H1 (cell line): ENCODE data around the gene MMD. TPM values are rescaled to one million over a fixed set of nuclear protein-coding genes. Genes with fewer than 3 reads are reported as not detected.

Source experiments
- CTCF ChIA-PET: fragments of 300-600 bp; sonication (Branson Sonifier 250); formaldehyde crosslinking; loops from one replicate; lab custom pipeline; 2021; ENCODE audit not compliant: partially characterized antibody; lab: Charles Lee
- POLR2A ChIA-PET: fragments of 300-600 bp; sonication (Branson Sonifier 250); formaldehyde crosslinking; loops from one replicate; lab custom pipeline; 2021; ENCODE audit warnings: inconsistent platforms; ENCODE audit not compliant: partially characterized antibody; lab: Charles Lee
- DNase-seq, 2 experiments: peaks; one replicate each; pipeline versions ENCODE4 v3.0.0 to v3.0.0-alpha.2; 2010 to 2022; ENCODE audit warnings: low spot score in 2 of 2, low read depth in 1 of 2, mixed read lengths in 1 of 2
- FAIRE-seq: peaks from 2 replicates; lab custom pipeline; 2011; peaks lifted over from hg19 to GRCh38; lab: Jason Lieb, UNC
- H2AFZ ChIP-seq: 2 replicates; pipeline ENCODE4 v1.8.1; 2012; ENCODE audit warnings: low read length, inconsistent platforms
- H2AK5ac ChIP-seq: 2 replicates; pipeline ENCODE4 v1.6.1; 2013; ENCODE audit warnings: low read depth, low read length
- H2BK120ac ChIP-seq: replicated peaks from 2 replicates; pipeline ENCODE3; 2013; ENCODE audit warnings: low read depth, low read length, inconsistent platforms
- H2BK12ac ChIP-seq: 2 replicates; pipeline ENCODE4 v1.6.1; 2013; ENCODE audit warnings: low read depth, low read length
- H2BK15ac ChIP-seq: 2 replicates; pipeline ENCODE4 v1.6.1; 2013; ENCODE audit warnings: low read length
- H2BK20ac ChIP-seq: 2 replicates; pipeline ENCODE4 v1.6.1; 2013; ENCODE audit warnings: low read length
- H2BK5ac ChIP-seq: 2 replicates; pipeline ENCODE4 v1.6.1; 2013; ENCODE audit warnings: low read depth, low read length
- H3K14ac ChIP-seq: 2 replicates; pipeline ENCODE4 v1.6.1; 2013; ENCODE audit warnings: inconsistent platforms; ENCODE audit not compliant: insufficient read length
- H3K18ac ChIP-seq: 2 replicates; pipeline ENCODE4 v1.6.1; 2013; ENCODE audit warnings: low read length; ENCODE audit errors: extremely low read depth
- H3K23ac ChIP-seq: 2 replicates; pipeline ENCODE4 v1.6.1; 2013; ENCODE audit warnings: inconsistent platforms; ENCODE audit not compliant: insufficient read length
- H3K23me2 ChIP-seq: 2 replicates; pipeline ENCODE4 v1.6.1; 2013; ENCODE audit warnings: low read depth, low read length
- H3K27ac ChIP-seq: 2 replicates; pipeline ENCODE4 v1.6.1; 2011; ENCODE audit warnings: low read depth, low read length, inconsistent platforms
- H3K27me3 ChIP-seq, 4 experiments: replicated peaks in 1 of 4; 1 replicate in 1 of 4; 2 replicates in 3 of 4; pipeline versions ENCODE4 v1.6.1 to v1.8.1; 2011 to 2013; ENCODE audit warnings: low read length in 3 of 4, mild to moderate bottlenecking in 3 of 4, inconsistent platforms in 2 of 4, mixed read lengths in 2 of 4, moderate library complexity in 1 of 4; ENCODE audit not compliant: control insufficient read depth in 3 of 4, insufficient read depth in 3 of 4; ENCODE audit errors: extremely low read depth in 1 of 4
- H3K36me3 ChIP-seq, 4 experiments: 2 replicates each; pipeline versions ENCODE4 v1.6.1 to v1.8.1; 2011 to 2013; ENCODE audit warnings: mild to moderate bottlenecking in 4 of 4, low read length in 3 of 4, moderate library complexity in 2 of 4, control low read depth in 1 of 4, inconsistent platforms in 1 of 4; ENCODE audit not compliant: insufficient read depth in 4 of 4, control insufficient read depth in 2 of 4
- H3K4ac ChIP-seq: replicated peaks from 2 replicates; pipeline ENCODE3; 2013; ENCODE audit warnings: low read length, low read depth, mixed read lengths, inconsistent platforms; ENCODE audit not compliant: insufficient read length
- H3K4me1 ChIP-seq, 4 experiments: replicated peaks in 1 of 4; 1 replicate in 1 of 4; 2 replicates in 3 of 4; pipeline versions ENCODE4 v1.6.1 to v1.8.1; 2011 to 2013; ENCODE audit warnings: low read length in 3 of 4, inconsistent platforms in 2 of 4, mixed read lengths in 1 of 4; ENCODE audit not compliant: insufficient read depth in 4 of 4, control insufficient read depth in 3 of 4
- H3K4me2 ChIP-seq, 2 experiments: 2 replicates each; pipeline versions ENCODE4 v1.6.1 to v1.8.1; 2011 to 2013; ENCODE audit warnings: low read depth in 2 of 2, low read length in 2 of 2, control low read depth in 1 of 2, inconsistent platforms in 1 of 2, mild to moderate bottlenecking in 1 of 2; ENCODE audit not compliant: insufficient read depth in 1 of 2
- H3K4me3 ChIP-seq, 4 experiments: fragments of 200-600, 300-600 bp in 1 of 4; sonication (generic), shearing (Covaris generic), sonication (Bioruptor Twin) in 1 of 4; 2 replicates each; pipeline versions ENCODE4 v1.5.1 to v1.8.1; 2011 to 2016; ENCODE audit warnings: low read length in 4 of 4, low read depth in 3 of 4, control low read depth in 2 of 4, inconsistent platforms in 2 of 4, mild to moderate bottlenecking in 2 of 4, mixed read lengths in 1 of 4, moderate library complexity in 1 of 4; ENCODE audit not compliant: insufficient read depth in 2 of 4; ENCODE audit errors: extremely low read depth in 1 of 4
- H3K56ac ChIP-seq: replicated peaks from 2 replicates; pipeline ENCODE3; 2013; ENCODE audit warnings: low read depth, mild to moderate bottlenecking, mixed read lengths, low read length, inconsistent platforms; ENCODE audit not compliant: insufficient read length
- H3K79me1 ChIP-seq: 2 replicates; pipeline ENCODE4 v1.6.1; 2013; ENCODE audit warnings: low read depth, low read length, control low read depth
- H3K79me2 ChIP-seq, 2 experiments: 2 replicates each; pipeline versions ENCODE4 v1.6.1 to v1.8.1; 2012 to 2013; ENCODE audit warnings: low read length in 2 of 2, mild to moderate bottlenecking in 2 of 2, inconsistent platforms in 1 of 2; ENCODE audit not compliant: insufficient read depth in 2 of 2, control insufficient read depth in 1 of 2
- H3K9ac ChIP-seq, 4 experiments: replicated peaks in 1 of 4; 1 replicate in 1 of 4; 2 replicates in 3 of 4; pipeline versions ENCODE4 v1.6.1 to v1.8.1; 2011 to 2013; ENCODE audit warnings: low read depth in 3 of 4, low read length in 3 of 4, control low read depth in 2 of 4, mild to moderate bottlenecking in 2 of 4, moderate library complexity in 2 of 4, inconsistent platforms in 1 of 4; ENCODE audit errors: extremely low read depth in 1 of 4
- H3K9me3 ChIP-seq, 2 experiments: 2 replicates each; pipeline versions ENCODE4 v1.6.1 to v1.8.1; 2012 to 2013; ENCODE audit warnings: mild to moderate bottlenecking in 2 of 2, moderate library complexity in 2 of 2, control low read depth in 1 of 2, inconsistent platforms in 1 of 2, low read depth in 1 of 2, low read length in 1 of 2, mixed read lengths in 1 of 2; ENCODE audit not compliant: insufficient read depth in 2 of 2
- H4K20me1 ChIP-seq, 2 experiments: replicated peaks in 1 of 2; 2 replicates each; pipeline versions ENCODE3 to v1.8.1; 2011 to 2013; ENCODE audit warnings: inconsistent platforms in 2 of 2, low read length in 2 of 2, mild to moderate bottlenecking in 1 of 2; ENCODE audit not compliant: insufficient read depth in 2 of 2, control insufficient read depth in 1 of 2
- H4K5ac ChIP-seq: 2 replicates; pipeline ENCODE4 v1.6.1; 2013; ENCODE audit warnings: low read length, low read depth, mixed read lengths, inconsistent platforms; ENCODE audit not compliant: insufficient read length
- H4K8ac ChIP-seq: 2 replicates; pipeline ENCODE4 v1.8.0; 2013; ENCODE audit warnings: mild to moderate bottlenecking, moderate library complexity, low read length, inconsistent platforms; ENCODE audit not compliant: insufficient read depth; ENCODE audit errors: extremely low read depth
- H4K91ac ChIP-seq: replicated peaks from 2 replicates; pipeline ENCODE3; 2013; ENCODE audit warnings: low read length, mixed read lengths, inconsistent platforms; ENCODE audit not compliant: insufficient read length
- MAFK ChIP-seq: IDR thresholded peaks from 2 replicates; pipeline ENCODE4 v1.6.1; 2012; ENCODE audit warnings: low read depth, mild to moderate bottlenecking, improper control_type of control experiment, low read length
- NRF1 ChIP-seq: IDR thresholded peaks from 2 replicates; pipeline ENCODE4 v1.6.1; 2011; ENCODE audit warnings: mild to moderate bottlenecking, low read depth, low read length, improper control_type of control experiment
- WGBS, 2 experiments: shearing (Covaris generic) in 1 of 2; methylation state at CpG; one replicate each; pipeline versions ENCODE4 v1.1.6 to v1.1.7; 2013 to 2015; ENCODE audit warnings: low lambda C conversion rate in 2 of 2, mixed read lengths in 2 of 2, inconsistent platforms in 1 of 2, low coverage in 1 of 2, missing lambda C conversion rate in 1 of 2; ENCODE audit not compliant: insufficient replicate concordance in 2 of 2, insufficient coverage in 1 of 2, insufficient read length in 1 of 2; ENCODE audit errors: extremely low coverage in 1 of 2, missing lambda C conversion rate in 1 of 2; 5-methylcytosine and 5-hydroxymethylcytosine counted together
- polyA plus RNA-seq, 7 experiments: library from polyadenylated mRNA; depleted of rRNA in 3 of 7; stranded (reverse) in 5 of 7; unstranded in 2 of 7; fragments of >200 nt in 5 of 7; fragments of 200-250 nt in 2 of 7; gene quantifications; 1 replicate in 5 of 7; 2 replicates in 1 of 7; 4 replicates in 1 of 7; pipeline versions ENCODE4 v1.2.1 to v1.2.3, GENCODE V29; 2011 to 2013; ENCODE audit warnings: missing spikeins in 2 of 7, mixed read lengths in 2 of 7
- total RNA-seq: library from RNA; stranded (reverse); fragmentation: NEBNext Ultra II Directional; extraction: Animal tissue kit (Norgen Biotek cat#: 25700); gene quantifications from 2 replicates; pipeline ENCODE4 v1.2.1, GENCODE V29; 2021

MMD gene
- total and polyA plus RNA-seq, 2 of the 8 experiments (the other 6 are each of a cell fraction or from before 2014, with no cell fraction given), result 28.2 to 37.8 TPM

DNA sequence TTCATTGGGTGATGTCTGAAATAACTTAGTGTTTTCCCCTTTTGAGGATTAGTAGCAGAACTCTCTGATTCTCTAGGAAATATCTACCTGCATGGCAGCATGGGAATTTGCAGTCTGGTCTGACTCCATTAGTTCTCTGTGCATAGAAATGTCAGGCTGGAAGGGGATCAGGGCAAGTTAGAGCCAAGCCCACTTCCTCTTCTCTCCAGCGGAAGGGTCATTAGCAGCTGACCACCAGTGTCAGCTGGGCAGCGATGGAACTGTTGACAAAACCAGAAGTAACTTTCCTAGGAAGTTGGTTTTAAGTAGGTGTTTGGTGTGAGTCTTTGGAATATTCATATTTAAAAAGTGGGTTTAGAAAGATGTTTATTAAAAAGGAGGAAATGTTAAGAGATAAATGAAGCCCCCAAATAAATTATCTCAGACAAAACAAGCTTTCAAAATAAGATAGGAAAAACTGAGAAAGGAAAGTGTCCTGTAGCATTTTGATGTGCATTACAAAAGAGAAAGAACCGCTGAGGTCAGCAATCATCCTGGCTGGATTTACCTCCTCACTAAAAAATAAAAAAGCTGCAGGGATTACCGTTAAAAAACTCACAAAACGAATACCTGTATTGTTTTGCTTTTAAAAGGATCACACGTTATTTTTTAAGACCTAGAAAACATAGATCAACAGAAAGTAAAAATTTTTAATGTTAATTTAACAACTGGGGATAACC, 32.4 kb upstream of the MMD start:
- Histone ChIP-seq H2BK5ac (no peak overlapping the region), H3K27me3 (no peaks in the 10 kb centered on the region), H2BK12ac (no peak overlapping the region), H2BK20ac (no peak overlapping the region), H4K8ac (no peak overlapping the region), H3K14ac (no peak overlapping the region), H3K18ac (no peak overlapping the region; the same call in 1 of the 2 replicates), H2BK15ac (no peak overlapping the region), H3K56ac (no peak overlapping the region), H3K23ac (no peak overlapping the region), H2AK5ac (no peak overlapping the region), H2AFZ (no peak overlapping the region), H3K4ac (no peak overlapping the region), H3K4me3 (peak overlapping the region in 1 of 4 experiments; percentile 10; a peak in 1 of 8 replicates), H3K4me1 (peaks cover 1 to 9% (median 4%) of the 10 kb centered on the region in 4 experiments; a peak in 4 of 7 replicates), H3K27ac (no peak overlapping the region), H2BK120ac (no peak overlapping the region), H3K79me1 (no peaks in the 10 kb centered on the region), H3K9ac (no peak overlapping the region), H3K79me2 (no peaks in the 10 kb centered on the region), H3K4me2 (no peak overlapping the region; a peak in 1 of 4 replicates), H3K9me3 (no peaks in the 10 kb centered on the region), H3K36me3 (no peaks in the 10 kb centered on the region), H4K5ac (no peak overlapping the region), H3K23me2 (no peaks in the 10 kb centered on the region), H4K91ac (no peak overlapping the region), H4K20me1 (no peaks in the 10 kb centered on the region)
- DNase-seq, result no peak
- ChIA-PET POLR2A (no interaction called here), CTCF (no interaction called here)
- WGBS, 2 experiments, result 27% methylated on average over 6 of the region's 6 CpGs; no CpG with 5 or more reads in 1 of the 2 experiments
- no peak for FAIRE-seq
- TF ChIP-seq NRF1 (no peak), MAFK (peak; percentile 93)
